Peyer's patch (tissue), 4 donors: ENCODE results near the gene B4GALNT4.

Source experiments
- CTCF ChIP-seq, 6 experiments: fragments of 450-650 bp in 4 of 6; fragments of 200-600 bp in 2 of 6; sonication (generic) in 1 of 6; IDR thresholded peaks; one replicate each; pipeline ENCODE4 v1.5.1; 2017 to 2019; ENCODE audit warnings: antibody characterized with exemption in 6 of 6, mild to moderate bottlenecking in 3 of 6, moderate library complexity in 1 of 6
- POLR2A ChIP-seq, 2 donors: fragments of 450-650 bp; IDR thresholded peaks; one replicate each; pipeline ENCODE4 v1.5.1; 2017; ENCODE audit warnings: antibody characterized with exemption in 2 of 2, mild to moderate bottlenecking in 2 of 2, moderate library complexity in 2 of 2

- no peak for TF ChIP-seq CTCF (IDR thresholded peaks at IDR 0.05)
- no peak for TF ChIP-seq POLR2A (IDR thresholded peaks at IDR 0.05)
Observed at GRCh38 chr11:405323-405953, 36.1 kb downstream of the B4GALNT4 start.
